Measurements from ENCODE around the gene GABRR1.
"Not testable (repeated sequence)": the region's sequence is repeated elsewhere in the genome, so short reads cannot be mapped to it uniquely, and the experiment has no call there.

GABRR1 gene

GRCh38 chr6:89217299-89217910 is at the start of gene GABRR1:
GABRR1 (minus strand) TSS chr6:89217358; CDS start chr6:89217322, 36 bp downstream.
- DNase-seq: no peak

GRCh38 chr6:89264296-89264695 is 47.1 kb upstream of the GABRR1 start:
- no peak for DNase-seq

GRCh38 chr6:89260832-89261231 is 43.7 kb upstream of the GABRR1 start:
- DNase-seq: no peak

GRCh38 chr6:89260310-89260709 is 43.2 kb upstream of the GABRR1 start:
- DNase-seq: no peak

- no peak for DNase-seq
These were observed 41.8 kb upstream of the GABRR1 start for GRCh38 chr6:89258912-89259311.

GRCh38 chr6:89257781-89258180 is 40.6 kb upstream of the GABRR1 start:
- no peak for DNase-seq

- no peak for DNase-seq
These were observed 40.2 kb upstream of the GABRR1 start for GRCh38 chr6:89257346-89257745.

GRCh38 chr6:89255417-89255816 is 38.3 kb upstream of the GABRR1 start:
- DNase-seq: no peak

- DNase-seq: no peak
These were observed 37.4 kb upstream of the GABRR1 start for GRCh38 chr6:89254569-89254968.

GRCh38 chr6:89252907-89253306 is 35.7 kb upstream of the GABRR1 start:
- DNase-seq: no peak

GRCh38 chr6:89251976-89252375 is 34.8 kb upstream of the GABRR1 start:
- DNase-seq: no peak

GRCh38 chr6:89251170-89251569 is 34.0 kb upstream of the GABRR1 start:
- no peak for DNase-seq

GRCh38 chr6:89250239-89250638 is 33.1 kb upstream of the GABRR1 start:
- no peak for DNase-seq

GRCh38 chr6:89244241-89244985 is 27.3 kb upstream of the GABRR1 start:
- no peak for DNase-seq

- DNase-seq: no peak
These were observed 26.1 kb upstream of the GABRR1 start for GRCh38 chr6:89243331-89243629.

- DNase-seq: no peak
These were observed 25.6 kb upstream of the GABRR1 start for GRCh38 chr6:89242574-89243330.

GRCh38 chr6:89239338-89239737 is 22.2 kb upstream of the GABRR1 start:
- DNase-seq: no peak

- DNase-seq: no peak
These were observed 20.0 kb upstream of the GABRR1 start for GRCh38 chr6:89237158-89237557.

- not testable (repeated sequence) for DNase-seq
These were observed 16.4 kb upstream of the GABRR1 start for GRCh38 chr6:89233605-89234004.

- DNase-seq: no peak
These were observed 5.5 kb upstream of the GABRR1 start for GRCh38 chr6:89222712-89223039.

GRCh38 chr6:89221971-89222711 is 5.0 kb upstream of the GABRR1 start:
- no peak for DNase-seq

- DNase-seq: no peak
These were observed 4.0 kb upstream of the GABRR1 start for GRCh38 chr6:89221129-89221528.

GRCh38 chr6:89216411-89216810 is 747 bp downstream of the GABRR1 start:
- DNase-seq: no peak

- DNase-seq: no peak
These were observed 1.8 kb downstream of the GABRR1 start for GRCh38 chr6:89215391-89215790.
